ENCODE measurements around the gene CORO1C. TPM values are rescaled to one million over a fixed set of nuclear protein-coding genes. Genes with fewer than 3 reads are reported as not detected.

Gene CORO1C
- total RNA-seq, 1 experiment from 2014 or later, result 139 TPM

GRCh38 chr12:108638141-108638827 lies 93.0 kb downstream of the CORO1C start:
- Histone ChIP-seq H3K27ac (no peak overlapping the region), H3K9me3 (ENCODE audit: insufficient read depth, low read depth) (no peaks in the 10 kb centered on the region), H4K20me1 (ENCODE audit: insufficient read depth) (no peaks in the 10 kb centered on the region), H3K36me3 (ENCODE audit: low read depth) (no peaks in the 10 kb centered on the region), H3K4me2 (no peak overlapping the region), H3K27me3 (ENCODE audit: insufficient read depth, low read depth) (no peaks in the 10 kb centered on the region), H3F3A (ENCODE audit: insufficient read depth, low read depth) (peaks cover 17% of the 10 kb centered on the region; the same call in 1 of the 2 replicates), H3K4me1 (replicated peaks; ENCODE audit: insufficient read depth) (no peaks in the 10 kb centered on the region), H3K4me3 (no peak overlapping the region), H2AFZ (no peak overlapping the region), H3K9me2 (ENCODE audit: insufficient read depth) (no peaks in the 10 kb centered on the region), H3K79me2 (ENCODE audit: low read depth) (no peaks in the 10 kb centered on the region)
- ChIA-PET CTCF (no interaction called here), POLR2A (ENCODE audit: unreplicated experiment) (no interaction called here)
- intact Hi-C loops (cut with micrococcal nuclease; ENCODE audit: unreplicated experiment), result no loop called here
- BruUV-seq (replicated peaks), result no TSS peak
- no peak for DNase-seq
- no peak for TF ChIP-seq CTCF (conservative IDR thresholded peaks at IDR 0.05)
- no peak for TF ChIP-seq EZH2 (IDR thresholded peaks at IDR 0.05; ENCODE audit: low read depth)

GRCh38 chr12:108637222-108637971 lies 93.9 kb downstream of the CORO1C start:
- CTCF ChIA-PET, result no interaction called here

More at GRCh38 chr12:108637222-108637971, 93.9 kb downstream of the CORO1C start:
- no peaks in the 10 kb centered on the region for H3K79me2 ChIP-seq (ENCODE audit: low read depth)
- H3K27me3 ChIP-seq (ENCODE audit: insufficient read depth, low read depth), result no peaks in the 10 kb centered on the region
- no peaks in the 10 kb centered on the region for H3K36me3 ChIP-seq (ENCODE audit: low read depth)
- POLR2A ChIA-PET (ENCODE audit: unreplicated experiment), result interaction anchor here (0.6 kb wide), 1 partner anchor 464 kb away, joined by 22 read pairs; no protein-coding TSS in a partner anchor
- H3K9me3 ChIP-seq (ENCODE audit: insufficient read depth, low read depth), result no peaks in the 10 kb centered on the region
- no peaks in the 10 kb centered on the region for H4K20me1 ChIP-seq (ENCODE audit: insufficient read depth)
- TF ChIP-seq CTCF (conservative IDR thresholded peaks at IDR 0.05) (no peak), EZH2 (IDR thresholded peaks at IDR 0.05; ENCODE audit: low read depth) (no peak)
- intact Hi-C loops (cut with micrococcal nuclease; ENCODE audit: unreplicated experiment), result no loop called here
- H3K4me1 ChIP-seq (replicated peaks; ENCODE audit: insufficient read depth), result no peaks in the 10 kb centered on the region
- H3K9me2 ChIP-seq (ENCODE audit: insufficient read depth), result no peaks in the 10 kb centered on the region
- peaks cover 15% of the 10 kb centered on the region; the same call in 1 of the 2 replicates for H3F3A ChIP-seq (ENCODE audit: insufficient read depth, low read depth)
- no peak for DNase-seq
- no peak overlapping the region for H3K4me2 ChIP-seq
- no peak overlapping the region for H3K27ac ChIP-seq
- no TSS peak for BruUV-seq (replicated peaks)
- no peak overlapping the region for H2AFZ ChIP-seq
- H3K4me3 ChIP-seq, result no peak overlapping the region

All from PC-9 (cell line).